ENCODE results near the gene MOB3B. TPM values are rescaled to one million over a fixed set of nuclear protein-coding genes. Genes with fewer than 3 reads are reported as not detected.
A peak's percentile ranks its signal among the peaks of the same experiment; 100 is the strongest.

MOB3B gene
- total RNA-seq, 1 experiment from 2014 or later, result 0.19 TPM

- no peak overlapping the region for H3K27ac ChIP-seq (ENCODE audit: low read depth, low read length, poor library complexity, severe bottlenecking)
Measured at GRCh38 chr9:27367921-27368315, 161.7 kb downstream of the MOB3B start.

GRCh38 chr9:27367175-27367798 is 162.3 kb downstream of the MOB3B start:
- BruUV-seq (replicated peaks), result no TSS peak
- intact Hi-C loops (cut with micrococcal nuclease; ENCODE audit: unreplicated experiment), result no loop called here
- no peak for DNase-seq (ENCODE audit: low spot score)
- Histone ChIP-seq H3K9me3 (ENCODE audit: low read depth, low read length, poor library complexity, severe bottlenecking) (no peaks in the 10 kb centered on the region), H3K27ac (ENCODE audit: low read depth, low read length, poor library complexity, severe bottlenecking) (no peak overlapping the region), H3K36me3 (ENCODE audit: insufficient read depth, low read length, poor library complexity, severe bottlenecking) (no peaks in the 10 kb centered on the region), H3K27me3 (replicated peaks; ENCODE audit: insufficient read depth, low read depth, low read length, poor library complexity) (no peaks in the 10 kb centered on the region), H3K4me1 (ENCODE audit: insufficient read depth, low read length, poor library complexity, severe bottlenecking) (no peaks in the 10 kb centered on the region), H3K4me3 (ENCODE audit: low read depth, low read length, poor library complexity, severe bottlenecking) (no peak overlapping the region)
- ChIA-PET CTCF (no interaction called here), POLR2A (ENCODE audit: low non-redundant PET) (interaction anchor here (0.6 kb wide), 1 partner anchor 59 kb away, joined by 6 read pairs; no protein-coding TSS in a partner anchor)
- TF ChIP-seq CTCF (conservative IDR thresholded peaks at IDR 0.05; ENCODE audit: low read depth, low read length) (no peak), EZH2 (IDR thresholded peaks at IDR 0.05; ENCODE audit: borderline replicate concordance, low read depth, low read length, poor library complexity, severe bottlenecking) (no peak)

More at GRCh38 chr9:27367921-27368315, 161.7 kb downstream of the MOB3B start:
- ChIA-PET POLR2A (ENCODE audit: low non-redundant PET) (interaction anchor here (0.6 kb wide), 1 partner anchor 58 kb away, joined by 6 read pairs; no protein-coding TSS in a partner anchor), CTCF (no interaction called here)
- TF ChIP-seq CTCF (conservative IDR thresholded peaks at IDR 0.05; ENCODE audit: low read depth, low read length) (no peak), EZH2 (IDR thresholded peaks at IDR 0.05; ENCODE audit: borderline replicate concordance, low read depth, low read length, poor library complexity, severe bottlenecking) (no peak)
- Histone ChIP-seq H3K27me3 (replicated peaks; ENCODE audit: insufficient read depth, low read depth, low read length, poor library complexity) (no peaks in the 10 kb centered on the region), H3K4me1 (ENCODE audit: insufficient read depth, low read length, poor library complexity, severe bottlenecking) (no peaks in the 10 kb centered on the region), H3K4me3 (ENCODE audit: low read depth, low read length, poor library complexity, severe bottlenecking) (no peak overlapping the region), H3K9me3 (ENCODE audit: low read depth, low read length, poor library complexity, severe bottlenecking) (no peaks in the 10 kb centered on the region), H3K36me3 (ENCODE audit: insufficient read depth, low read length, poor library complexity, severe bottlenecking) (no peaks in the 10 kb centered on the region)
- DNase-seq (ENCODE audit: low spot score), result no peak
- BruUV-seq (replicated peaks), result no TSS peak
- intact Hi-C loops (cut with micrococcal nuclease; ENCODE audit: unreplicated experiment), result no loop called here

GRCh38 chr9:27365707-27366376 is 163.8 kb downstream of the MOB3B start:
- no TSS peak for BruUV-seq (replicated peaks)
- H3K27me3 ChIP-seq (replicated peaks; ENCODE audit: insufficient read depth, low read depth, low read length, poor library complexity), result no peaks in the 10 kb centered on the region
- no peaks in the 10 kb centered on the region for H3K4me1 ChIP-seq (ENCODE audit: insufficient read depth, low read length, poor library complexity, severe bottlenecking)
- peak; percentile 15 for DNase-seq (ENCODE audit: low spot score)
- POLR2A ChIA-PET (ENCODE audit: low non-redundant PET), result no interaction called here
- H3K4me3 ChIP-seq (ENCODE audit: low read depth, low read length, poor library complexity, severe bottlenecking), result no peak overlapping the region
- CTCF ChIA-PET, result no interaction called here
- no peaks in the 10 kb centered on the region for H3K9me3 ChIP-seq (ENCODE audit: low read depth, low read length, poor library complexity, severe bottlenecking)
- no peaks in the 10 kb centered on the region for H3K36me3 ChIP-seq (ENCODE audit: insufficient read depth, low read length, poor library complexity, severe bottlenecking)
- intact Hi-C loops (cut with micrococcal nuclease; ENCODE audit: unreplicated experiment), result no loop called here
- no peak overlapping the region for H3K27ac ChIP-seq (ENCODE audit: low read depth, low read length, poor library complexity, severe bottlenecking)
- TF ChIP-seq EZH2 (IDR thresholded peaks at IDR 0.05; ENCODE audit: borderline replicate concordance, low read depth, low read length, poor library complexity, severe bottlenecking) (no peak), CTCF (conservative IDR thresholded peaks at IDR 0.05; ENCODE audit: low read depth, low read length) (no peak)
